ENCODE results near the gene GPR18. TPM values are rescaled to one million over a fixed set of nuclear protein-coding genes. Genes with fewer than 3 reads are reported as not detected.

GPR18 gene
- total and polyA plus RNA-seq, 2 donors (not counting 1 experiment from before 2014, with no cell fraction given), result not detected

DNA sequence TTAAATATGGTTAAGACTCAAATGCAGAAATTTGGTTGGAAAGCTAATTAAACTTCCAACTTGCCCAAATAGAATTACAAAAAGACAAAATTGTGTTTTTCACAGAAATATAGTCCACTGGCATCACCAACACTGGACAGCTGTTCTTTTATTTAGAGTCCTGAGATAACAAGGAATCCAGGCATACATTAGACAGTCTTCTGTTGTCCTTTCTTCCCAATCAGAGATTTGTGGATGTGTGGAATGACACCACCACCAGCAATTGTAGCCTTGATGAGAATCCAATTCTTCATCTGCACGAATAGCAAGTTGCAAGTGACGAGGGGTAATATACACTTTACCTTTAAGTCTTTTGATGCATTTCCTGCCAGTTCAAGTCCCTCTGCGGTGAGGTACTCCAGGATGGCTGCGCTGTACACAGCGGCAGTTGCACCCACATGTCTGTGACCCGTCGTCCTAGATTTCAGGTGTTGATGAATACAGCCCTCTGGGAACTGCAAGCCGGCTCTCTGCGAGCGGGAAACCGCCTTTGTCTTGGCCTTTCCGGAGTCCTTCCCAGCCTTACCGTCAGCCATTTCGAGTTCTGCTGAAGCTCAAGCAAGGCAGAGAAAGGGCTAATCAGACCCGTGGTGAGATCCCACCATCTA is 42.9 kb downstream of the GPR18 start:
- H2AFZ ChIP-seq (ENCODE audit: low read length), result no peak overlapping the region
- H3K4me1 ChIP-seq (ENCODE audit: control insufficient read depth, extremely low read depth, insufficient read depth, low read length), result no peaks in the 10 kb centered on the region
- H3K36me3 ChIP-seq (ENCODE audit: control insufficient read depth, insufficient read depth, low read length), result no peaks in the 10 kb centered on the region
- DNase-seq (ENCODE audit: low read depth in 2 of 2), result no peak
- no peak overlapping the region for H3K9ac ChIP-seq (ENCODE audit: insufficient read depth, low read length)
- peaks cover 10% of the 10 kb centered on the region for H3K79me2 ChIP-seq (ENCODE audit: control insufficient read depth, insufficient read depth, low read length)
- no peaks in the 10 kb centered on the region for H4K20me1 ChIP-seq (ENCODE audit: control insufficient read depth, extremely low read depth, insufficient read depth, low read length)
- no peaks in the 10 kb centered on the region for H3K9me3 ChIP-seq (ENCODE audit: control insufficient read depth, insufficient read depth, low read depth, low read length)
- H3K27ac ChIP-seq (ENCODE audit: insufficient read depth, low read length), result no peak overlapping the region
- H3K27me3 ChIP-seq (ENCODE audit: control insufficient read depth, insufficient read depth, low read length), result no peaks in the 10 kb centered on the region
- H3K4me2 ChIP-seq (ENCODE audit: extremely low read depth, insufficient read depth, low read length), result no peak overlapping the region
- no peak for TF ChIP-seq EZH2 (IDR thresholded peaks at IDR 0.05; ENCODE audit: low read length, missing control alignments)
- TF ChIP-seq, protein P1, sequence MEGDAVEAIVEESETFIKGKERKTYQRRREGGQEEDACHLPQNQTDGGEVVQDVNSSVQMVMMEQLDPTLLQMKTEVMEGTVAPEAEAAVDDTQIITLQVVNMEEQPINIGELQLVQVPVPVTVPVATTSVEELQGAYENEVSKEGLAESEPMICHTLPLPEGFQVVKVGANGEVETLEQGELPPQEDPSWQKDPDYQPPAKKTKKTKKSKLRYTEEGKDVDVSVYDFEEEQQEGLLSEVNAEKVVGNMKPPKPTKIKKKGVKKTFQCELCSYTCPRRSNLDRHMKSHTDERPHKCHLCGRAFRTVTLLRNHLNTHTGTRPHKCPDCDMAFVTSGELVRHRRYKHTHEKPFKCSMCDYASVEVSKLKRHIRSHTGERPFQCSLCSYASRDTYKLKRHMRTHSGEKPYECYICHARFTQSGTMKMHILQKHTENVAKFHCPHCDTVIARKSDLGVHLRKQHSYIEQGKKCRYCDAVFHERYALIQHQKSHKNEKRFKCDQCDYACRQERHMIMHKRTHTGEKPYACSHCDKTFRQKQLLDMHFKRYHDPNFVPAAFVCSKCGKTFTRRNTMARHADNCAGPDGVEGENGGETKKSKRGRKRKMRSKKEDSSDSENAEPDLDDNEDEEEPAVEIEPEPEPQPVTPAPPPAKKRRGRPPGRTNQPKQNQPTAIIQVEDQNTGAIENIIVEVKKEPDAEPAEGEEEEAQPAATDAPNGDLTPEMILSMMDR (conservative IDR thresholded peaks at IDR 0.05 in 1 of 2, IDR thresholded peaks at IDR 0.05 in 1 of 2; ENCODE audit: low read depth in 1 of 2, low read length in 2 of 2), result no peak
- no peak overlapping the region for H3K4me3 ChIP-seq (replicated peaks in 1 of 4; ENCODE audit: control extremely low read depth in 1 of 4, insufficient read depth in 1 of 4, low read depth in 3 of 4, low read length in 4 of 4)

DNA sequence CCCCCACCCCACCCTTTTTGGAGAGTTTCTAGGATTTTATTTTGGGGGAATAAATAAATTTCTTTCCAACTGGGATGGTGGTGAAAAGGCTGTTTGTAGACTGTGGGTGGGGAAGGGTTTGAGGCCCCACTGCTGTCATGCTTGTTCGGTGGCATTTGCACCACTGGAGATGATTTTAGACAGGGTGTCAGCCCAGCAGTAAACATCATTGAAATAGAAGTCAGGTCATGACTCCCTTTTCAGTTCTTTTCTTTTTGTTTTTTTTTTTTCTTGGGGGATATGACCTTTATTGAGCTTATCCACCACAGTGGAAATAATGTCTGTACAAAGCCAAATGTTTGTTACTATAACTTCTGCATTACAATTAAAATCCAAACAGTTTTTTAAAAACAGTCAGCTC is 43.4 kb downstream of the GPR18 start:
- Histone ChIP-seq H3K4me3 (replicated peaks in 1 of 4; ENCODE audit: control extremely low read depth in 1 of 4, insufficient read depth in 1 of 4, low read depth in 3 of 4, low read length in 4 of 4) (no peak overlapping the region), H3K9ac (ENCODE audit: insufficient read depth, low read length) (no peak overlapping the region), H3K27me3 (ENCODE audit: control insufficient read depth, insufficient read depth, low read length) (no peaks in the 10 kb centered on the region), H3K79me2 (ENCODE audit: control insufficient read depth, insufficient read depth, low read length) (peaks cover 10% of the 10 kb centered on the region), H3K9me3 (ENCODE audit: control insufficient read depth, insufficient read depth, low read depth, low read length) (no peaks in the 10 kb centered on the region), H3K4me2 (ENCODE audit: extremely low read depth, insufficient read depth, low read length) (no peak overlapping the region), H3K4me1 (ENCODE audit: control insufficient read depth, extremely low read depth, insufficient read depth, low read length) (no peaks in the 10 kb centered on the region), H2AFZ (ENCODE audit: low read length) (no peak overlapping the region), H3K27ac (ENCODE audit: insufficient read depth, low read length) (no peak overlapping the region), H3K36me3 (ENCODE audit: control insufficient read depth, insufficient read depth, low read length) (no peaks in the 10 kb centered on the region), H4K20me1 (ENCODE audit: control insufficient read depth, extremely low read depth, insufficient read depth, low read length) (no peaks in the 10 kb centered on the region)
- TF ChIP-seq, protein P1 (conservative IDR thresholded peaks at IDR 0.05 in 1 of 2, IDR thresholded peaks at IDR 0.05 in 1 of 2; ENCODE audit: low read depth in 1 of 2, low read length in 2 of 2), result no peak
- TF ChIP-seq EZH2 (IDR thresholded peaks at IDR 0.05; ENCODE audit: low read length, missing control alignments), result no peak
- DNase-seq (ENCODE audit: low read depth in 2 of 2), result no peak

DNA sequence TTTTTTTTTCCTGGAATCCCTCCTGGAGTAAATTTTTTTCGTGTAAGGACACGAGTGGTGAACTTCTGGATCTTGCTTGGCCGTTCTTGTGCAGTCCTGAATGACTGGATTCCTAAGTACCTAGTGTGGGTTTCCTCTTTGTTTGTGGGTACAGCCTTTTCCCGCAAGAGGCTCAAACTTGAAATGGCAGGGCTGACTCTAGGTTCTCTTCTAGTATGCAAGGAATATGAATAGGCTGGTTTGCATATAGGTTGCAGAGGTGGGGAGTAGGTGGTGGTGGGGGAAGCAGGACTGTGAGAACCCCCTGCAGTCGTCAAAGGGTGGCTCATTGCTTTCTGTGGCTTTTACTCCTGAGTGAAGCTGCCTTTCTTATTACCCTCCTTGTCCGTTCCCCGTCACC is 43.9 kb downstream of the GPR18 start:
- Histone ChIP-seq H3K9ac (ENCODE audit: insufficient read depth, low read length) (no peak overlapping the region), H3K4me1 (ENCODE audit: control insufficient read depth, extremely low read depth, insufficient read depth, low read length) (no peaks in the 10 kb centered on the region), H3K36me3 (ENCODE audit: control insufficient read depth, insufficient read depth, low read length) (no peaks in the 10 kb centered on the region), H3K79me2 (ENCODE audit: control insufficient read depth, insufficient read depth, low read length) (peaks cover 10% of the 10 kb centered on the region), H3K4me2 (ENCODE audit: extremely low read depth, insufficient read depth, low read length) (no peak overlapping the region), H2AFZ (ENCODE audit: low read length) (no peak overlapping the region), H3K4me3 (replicated peaks in 1 of 4; ENCODE audit: control extremely low read depth in 1 of 4, insufficient read depth in 1 of 4, low read depth in 3 of 4, low read length in 4 of 4) (no peak overlapping the region), H4K20me1 (ENCODE audit: control insufficient read depth, extremely low read depth, insufficient read depth, low read length) (no peaks in the 10 kb centered on the region), H3K27me3 (ENCODE audit: control insufficient read depth, insufficient read depth, low read length) (no peaks in the 10 kb centered on the region), H3K9me3 (ENCODE audit: control insufficient read depth, insufficient read depth, low read depth, low read length) (no peaks in the 10 kb centered on the region), H3K27ac (ENCODE audit: insufficient read depth, low read length) (no peak overlapping the region)
- DNase-seq (ENCODE audit: low read depth in 2 of 2), result no peak
- TF ChIP-seq, protein P1 (conservative IDR thresholded peaks at IDR 0.05 in 1 of 2, IDR thresholded peaks at IDR 0.05 in 1 of 2; ENCODE audit: low read depth in 1 of 2, low read length in 2 of 2), result no peak
- TF ChIP-seq EZH2 (IDR thresholded peaks at IDR 0.05; ENCODE audit: low read length, missing control alignments), result no peak

All from fibroblast of lung (primary cell).